Prostate gland (tissue), 2 donors: ENCODE data around the gene SMIM38. TPM values are rescaled to one million over a fixed set of nuclear protein-coding genes. Genes with fewer than 3 reads are reported as not detected.
A peak's percentile ranks its signal among the peaks of the same experiment; 100 is the strongest.

Experiments
- DNase-seq: peaks from one replicate; pipeline ENCODE4 v3.0.0-alpha.2; 2019; ENCODE audit warnings: low spot score
- H3K27ac ChIP-seq, 2 donors: fragments of 200-600 bp; sonication (generic); 2 replicates each; pipeline ENCODE4 v1.5.1; 2017 to 2019
- H3K27me3 ChIP-seq: fragments of 200-600 bp; sonication (generic); replicated peaks from 2 replicates; pipeline ENCODE4 v1.5.1; 2019; ENCODE audit not compliant: insufficient read depth
- H3K36me3 ChIP-seq, 2 donors: fragments of 200-600 bp; sonication (generic); 1 replicate in 1 of 2; 2 replicates in 1 of 2; pipeline versions ENCODE4 v1.5.1 to v1.8.1; 2017 to 2019
- H3K4me1 ChIP-seq: fragments of 200-600 bp; sonication (generic); replicated peaks from 2 replicates; pipeline ENCODE4 v1.5.1; 2019
- H3K4me3 ChIP-seq, 2 donors: fragments of 200-600 bp; sonication (generic); 2 replicates each; pipeline ENCODE4 v1.5.1; 2017 to 2019
- H3K9me3 ChIP-seq: fragments of 200-600 bp; sonication (generic); 2 replicates; pipeline ENCODE4 v1.5.1; 2017
- CTCF ChIP-seq, 4 experiments: fragments of 200-600 bp in 2 of 4; fragments of 450-650 bp in 2 of 4; sonication (generic) in 2 of 4; IDR thresholded peaks; 1 replicate in 3 of 4; 2 replicates in 1 of 4; pipeline ENCODE4 v1.5.1; 2016 to 2019; ENCODE audit warnings: antibody characterized with exemption in 4 of 4, mild to moderate bottlenecking in 2 of 4, moderate library complexity in 2 of 4
- POLR2A ChIP-seq: fragments of 450-650 bp; IDR thresholded peaks from one replicate; pipeline ENCODE4 v1.6.1; 2016; ENCODE audit warnings: antibody characterized with exemption, mild to moderate bottlenecking
- POLR2AphosphoS5 ChIP-seq: sonication (generic); formaldehyde crosslinking; IDR thresholded peaks from one replicate; pipeline ENCODE4 v1.6.1; 2017; ENCODE audit warnings: antibody characterized with exemption
- WGBS: methylation state at CpG from one replicate; pipeline ENCODE4 v1.1.5; 2018; 5-methylcytosine and 5-hydroxymethylcytosine counted together
- intact Hi-C: fragments of 100-400 bp; cut with DNase I; formaldehyde crosslinking; loops from one replicate; pipeline ENCODE4 v1.14.2; 2022
- total RNA-seq, 2 donors: library from RNA; depleted of rRNA; stranded (reverse); fragments of >200 nt; gene quantifications; one replicate each; pipeline ENCODE4 v1.1.0, GENCODE V29; 2016

SMIM38 gene
- total RNA-seq, result 1 to 10 TPM; 2.8 to 3.9 TPM

GRCh38 chr11:69155302-69156234 is at the start of gene SMIM38:
TSS of gene SMIM38 (plus strand) at chr11:69155935. CDS start at chr11:69157847, 1,912 bp downstream.
- Histone ChIP-seq H3K4me1 (no peaks in the 10 kb centered on the region), H3K9me3 (no peaks in the 10 kb centered on the region), H3K4me3 (no peak within 1 kb of the TSS), H3K27ac (no peak within 1 kb of the TSS), H3K36me3 (no peaks in the 10 kb centered on the region), H3K27me3 (no peaks in the 10 kb centered on the region)
- intact Hi-C loops, result loop anchor here (10.0 kb wide), 1 partner anchor 309 kb away; no protein-coding TSS in a partner anchor
- 70% methylated on average over 31 of the region's 32 CpGs for WGBS
- no peak for DNase-seq
- no peak for TF ChIP-seq POLR2A
- no peak for TF ChIP-seq CTCF (IDR thresholded peaks at IDR 0.05)

- 17% methylated on average over 22 of the region's 23 CpGs for WGBS
- intact Hi-C loops, result no loop called here
- no peaks in the 10 kb centered on the region for H3K9me3 ChIP-seq
- no peak overlapping the region for H3K4me3 ChIP-seq
- H3K27ac ChIP-seq, result peak overlapping the region; percentile 83 to 87
- H3K4me1 ChIP-seq, result peaks cover 26% of the 10 kb centered on the region
- peak; percentile 85 for DNase-seq
- peak in 1 of 4 experiments; percentile 41 for TF ChIP-seq CTCF (IDR thresholded peaks at IDR 0.05)
- TF ChIP-seq POLR2A, result peak; percentile 19
- peak; percentile 75 for TF ChIP-seq POLR2AphosphoS5
- no peaks in the 10 kb centered on the region for H3K27me3 ChIP-seq
- H3K36me3 ChIP-seq, result no peaks in the 10 kb centered on the region
These were observed 49.5 kb upstream of the SMIM38 start for GRCh38 chr11:69106031-69106811.

- Histone ChIP-seq H3K27ac (peak overlapping the region; percentile 83 to 87), H3K9me3 (no peaks in the 10 kb centered on the region), H3K27me3 (no peaks in the 10 kb centered on the region), H3K4me1 (peaks cover 22% of the 10 kb centered on the region), H3K4me3 (no peak overlapping the region), H3K36me3 (no peaks in the 10 kb centered on the region)
- intact Hi-C loops, result no loop called here
- TF ChIP-seq POLR2A (no peak), CTCF (IDR thresholded peaks at IDR 0.05) (no peak), POLR2AphosphoS5 (no peak)
- DNase-seq, result no peak
These were observed 48.3 kb upstream of the SMIM38 start for GRCh38 chr11:69107413-69107812.

- intact Hi-C loops, result no loop called here
- 97% methylated on average over 7 of the region's 7 CpGs for WGBS
- Histone ChIP-seq H3K9me3 (no peaks in the 10 kb centered on the region), H3K27me3 (no peaks in the 10 kb centered on the region), H3K4me3 (no peak overlapping the region), H3K36me3 (no peaks in the 10 kb centered on the region), H3K4me1 (peaks cover 22% of the 10 kb centered on the region), H3K27ac (peak overlapping the region; percentile 83 to 87)
- TF ChIP-seq POLR2AphosphoS5 (no peak), POLR2A (no peak)
- DNase-seq, result no peak
These were observed 47.7 kb upstream of the SMIM38 start for GRCh38 chr11:69108030-69108429.

GRCh38 chr11:69108559-69108958 is 47.2 kb upstream of the SMIM38 start:
- WGBS, result 84% methylated on average over 5 of the region's 5 CpGs
- no peak for DNase-seq
- no peaks in the 10 kb centered on the region for H3K9me3 ChIP-seq
- no peaks in the 10 kb centered on the region for H3K27me3 ChIP-seq
- no peak for TF ChIP-seq POLR2AphosphoS5
- TF ChIP-seq POLR2A, result no peak
- TF ChIP-seq CTCF (IDR thresholded peaks at IDR 0.05), result no peak
- H3K36me3 ChIP-seq, result no peaks in the 10 kb centered on the region
- no peak overlapping the region for H3K4me3 ChIP-seq
- intact Hi-C loops, result no loop called here
- peak overlapping the region in 1 of 2 donors; percentile 87 for H3K27ac ChIP-seq
- H3K4me1 ChIP-seq, result peaks cover 22% of the 10 kb centered on the region
